Neural progenitor cell (in vitro differentiated cells): ENCODE measurements around the gene GRID1.

Source experiments
- CTCF ChIP-seq: fragments of 200-600 bp; sonication (generic); IDR thresholded peaks from 2 replicates; pipeline ENCODE4 v1.5.1; 2017; ENCODE audit warnings: antibody characterized with exemption, mild to moderate bottlenecking
- EZH2 ChIP-seq: fragments of 200-600 bp; sonication (generic); IDR thresholded peaks from 2 replicates; pipeline ENCODE4 v1.6.1; 2017; ENCODE audit warnings: antibody characterized with exemption, mild to moderate bottlenecking, moderate library complexity

GRCh38 chr10:85601526-85601925 is 765.1 kb downstream of the GRID1 start:
- TF ChIP-seq CTCF (no peak), EZH2 (no peak)
